SK-N-SH (cell line): ENCODE measurements around the gene MYB. TPM values are rescaled to one million over a fixed set of nuclear protein-coding genes. Genes with fewer than 3 reads are reported as not detected.

Experiments used
- CTCF ChIA-PET: fragments of 300-600, 350-600 bp; formaldehyde crosslinking; extraction: SDS; loops from one replicate; lab custom pipeline; 2021; lab: Yijun Ruan, JAX
- POLR2A ChIA-PET: fragments of 350-600 bp; sonication (Branson Sonifier 250); formaldehyde crosslinking; extraction: SDS; loops from one replicate; lab custom pipeline; 2020; ENCODE audit warnings: antibody characterized with exemption, inconsistent platforms; lab: Yijun Ruan, JAX
- DNase-seq: peaks from one replicate; pipeline ENCODE4 v3.0.0; 2012
- H2AFZ ChIP-seq: fragments of 200-600 bp; sonication (generic); 2 replicates; pipeline ENCODE4 v1.8.1; 2016; ENCODE audit warnings: antibody characterized with exemption, mild to moderate bottlenecking, low read depth
- H3F3A ChIP-seq: fragments of 200-600 bp; sonication (generic); replicated peaks from 2 replicates; pipeline ENCODE3; 2016; ENCODE audit warnings: antibody characterized with exemption, mild to moderate bottlenecking; ENCODE audit not compliant: insufficient read depth
- H3K27ac ChIP-seq, 2 experiments: fragments of 200-500 bp in 1 of 2; fragments of 200-600 bp in 1 of 2; sonication (Bioruptor generic) in 1 of 2; sonication (generic), shearing (Covaris generic) in 1 of 2; 2 replicates each; pipeline versions ENCODE4 v1.5.1 to v1.6.1; 2014 to 2016; ENCODE audit warnings: low read depth in 2 of 2, inconsistent platforms in 1 of 2, low read length in 1 of 2, mild to moderate bottlenecking in 1 of 2, mixed read lengths in 1 of 2
- H3K27me3 ChIP-seq: fragments of 200-600 bp; sonication (generic), shearing (Covaris generic); 2 replicates; pipeline ENCODE4 v1.6.1; 2016; ENCODE audit warnings: mixed run types; ENCODE audit not compliant: insufficient read depth
- H3K36me3 ChIP-seq, 2 experiments: fragments of 200-500 bp in 1 of 2; fragments of 200-600 bp in 1 of 2; sonication (Bioruptor generic) in 1 of 2; sonication (generic) in 1 of 2; replicated peaks in 1 of 2; 2 replicates each; pipeline versions ENCODE3 to v1.5.1; 2014 to 2016; ENCODE audit warnings: low read length in 1 of 2, mild to moderate bottlenecking in 1 of 2; ENCODE audit not compliant: insufficient read depth in 2 of 2, control insufficient read depth in 1 of 2
- H3K4me1 ChIP-seq, 2 experiments: fragments of 200-500 bp in 1 of 2; fragments of 200-600 bp in 1 of 2; sonication (Bioruptor generic) in 1 of 2; sonication (generic), shearing (Covaris generic) in 1 of 2; 2 replicates each; pipeline versions ENCODE4 v1.5.1 to v1.6.1; 2014 to 2016; ENCODE audit warnings: low read depth in 1 of 2, low read length in 1 of 2, mixed run types in 1 of 2; ENCODE audit not compliant: insufficient read depth in 2 of 2, control insufficient read depth in 1 of 2
- H3K4me2 ChIP-seq: fragments of 200-600 bp; sonication (generic), shearing (Covaris generic); 2 replicates; pipeline ENCODE4 v1.6.1; 2017; ENCODE audit warnings: mixed run types
- H3K4me3 ChIP-seq, 2 experiments: fragments of 200-500 bp in 1 of 2; fragments of 200-600 bp in 1 of 2; sonication (Bioruptor generic) in 1 of 2; sonication (generic), shearing (Covaris generic) in 1 of 2; 2 replicates each; pipeline versions ENCODE4 v1.5.1 to v1.8.1; 2014 to 2016; ENCODE audit warnings: low read depth in 2 of 2, inconsistent platforms in 1 of 2, low read length in 1 of 2, mild to moderate bottlenecking in 1 of 2, mixed read lengths in 1 of 2, moderate library complexity in 1 of 2
- H3K79me2 ChIP-seq: fragments of 200-600 bp; sonication (generic); 2 replicates; pipeline ENCODE4 v1.8.1; 2017; ENCODE audit warnings: mild to moderate bottlenecking; ENCODE audit not compliant: insufficient read depth
- H3K9ac ChIP-seq: fragments of 200-600 bp; sonication (generic); 2 replicates; pipeline ENCODE4 v1.6.1; 2017; ENCODE audit warnings: mixed run types
- H3K9me2 ChIP-seq: fragments of 200-600 bp; sonication (generic); 2 replicates; pipeline ENCODE4 v1.6.1; 2017; ENCODE audit warnings: mixed run types
- H3K9me3 ChIP-seq: fragments of 200-600 bp; sonication (generic); 2 replicates; pipeline ENCODE4 v1.6.1; 2017; ENCODE audit warnings: mixed run types, mild to moderate bottlenecking, moderate library complexity
- H4K20me1 ChIP-seq: fragments of 200-600 bp; sonication (generic); 2 replicates; pipeline ENCODE4 v1.6.1; 2017; ENCODE audit warnings: mild to moderate bottlenecking, mixed run types; ENCODE audit not compliant: insufficient read depth
- CHD2 ChIP-seq: fragments of 150-350 bp; IDR thresholded peaks from 2 replicates; pipeline ENCODE4 v1.6.1; 2018; ENCODE audit warnings: low read length; ENCODE audit not compliant: partially characterized antibody
- ELF1 ChIP-seq: IDR thresholded peaks from 2 replicates; pipeline ENCODE4 v1.4.0; 2012
- EP300 ChIP-seq, 2 experiments: IDR thresholded peaks; 2 replicates each; pipeline versions ENCODE4 v1.4.0 to v1.6.1; 2012; ENCODE audit warnings: borderline replicate concordance in 1 of 2, low read depth in 1 of 2, low read length in 1 of 2
- FOSL2 ChIP-seq: IDR thresholded peaks from 2 replicates; pipeline ENCODE4 v1.4.0; 2012; ENCODE audit warnings: low read depth, mild to moderate bottlenecking, moderate library complexity, borderline replicate concordance
- FOXJ3 ChIP-seq: sonication (generic); formaldehyde crosslinking; IDR thresholded peaks from 2 replicates; pipeline ENCODE4 v1.5.1; 2020; ENCODE audit warnings: mild to moderate bottlenecking, missing genetic modification reagents
- FOXM1 ChIP-seq: IDR thresholded peaks from 2 replicates; pipeline ENCODE4 v1.4.0; 2012; ENCODE audit warnings: low read depth, mild to moderate bottlenecking
- MEF2A ChIP-seq: IDR thresholded peaks from 2 replicates; pipeline ENCODE4 v1.4.0; 2012; ENCODE audit warnings: low read depth, borderline replicate concordance
- POLR2AphosphoS5 ChIP-seq: IDR thresholded peaks from 2 replicates; pipeline ENCODE4 v1.6.1; 2012; ENCODE audit warnings: low read depth, low read length
- RAD21 ChIP-seq: IDR thresholded peaks from 2 replicates; pipeline ENCODE4 v1.6.1; 2012; ENCODE audit warnings: mild to moderate bottlenecking, low read length
- RCOR1 ChIP-seq: fragments of 150-350 bp; IDR thresholded peaks from 2 replicates; pipeline ENCODE4 v1.6.1; 2017; ENCODE audit warnings: antibody characterized with exemption, low read length
- RXRA ChIP-seq: IDR thresholded peaks from 2 replicates; pipeline ENCODE4 v1.4.0; 2012; ENCODE audit warnings: low read depth, mild to moderate bottlenecking, borderline replicate concordance
- SMC3 ChIP-seq: IDR thresholded peaks from 2 replicates; pipeline ENCODE4 v1.6.1; 2012; ENCODE audit warnings: low read depth, low read length, improper control_type of control experiment
- TCF12 ChIP-seq: IDR thresholded peaks from 2 replicates; pipeline ENCODE4 v1.4.0; 2012
- TEAD4 ChIP-seq: IDR thresholded peaks from 2 replicates; pipeline ENCODE4 v1.4.0; 2012; ENCODE audit warnings: mild to moderate bottlenecking, borderline replicate concordance; ENCODE audit not compliant: insufficient read depth
- YY1 ChIP-seq: IDR thresholded peaks from 2 replicates; pipeline ENCODE4 v1.4.0; 2012; ENCODE audit warnings: low read depth, mild to moderate bottlenecking
- WGBS: methylation state at CpG from one replicate; pipeline ENCODE4 v1.1.6; 2017; ENCODE audit warnings: low lambda C conversion rate; 5-methylcytosine and 5-hydroxymethylcytosine counted together
- polyA plus RNA-seq, 3 experiments: library from polyadenylated mRNA; depleted of rRNA; stranded (reverse); fragments of >200 nt; gene quantifications; 2 replicates each; pipeline ENCODE4 v1.2.3, GENCODE V29; 2012
- TF ChIP-seq, protein P1 (sequence below): IDR thresholded peaks from 2 replicates; pipeline ENCODE4 v1.6.1; 2012; ENCODE audit warnings: mild to moderate bottlenecking, low read depth, low read length, moderate library complexity
- TF ChIP-seq, protein P2 (sequence below): IDR thresholded peaks from 2 replicates; pipeline ENCODE4 v1.4.0; 2012; ENCODE audit warnings: low read depth, borderline replicate concordance
- TF ChIP-seq, protein P3 (sequence below): fragments of 200-600 bp; sonication (generic); IDR thresholded peaks from 2 replicates; pipeline ENCODE4 v1.6.1; 2017; ENCODE audit warnings: antibody characterized with exemption, mild to moderate bottlenecking, moderate library complexity

The MYB gene
- polyA plus RNA-seq, 1 of the 3 experiments (the other 2 are of a cell fraction): 0.85 TPM

DNA sequence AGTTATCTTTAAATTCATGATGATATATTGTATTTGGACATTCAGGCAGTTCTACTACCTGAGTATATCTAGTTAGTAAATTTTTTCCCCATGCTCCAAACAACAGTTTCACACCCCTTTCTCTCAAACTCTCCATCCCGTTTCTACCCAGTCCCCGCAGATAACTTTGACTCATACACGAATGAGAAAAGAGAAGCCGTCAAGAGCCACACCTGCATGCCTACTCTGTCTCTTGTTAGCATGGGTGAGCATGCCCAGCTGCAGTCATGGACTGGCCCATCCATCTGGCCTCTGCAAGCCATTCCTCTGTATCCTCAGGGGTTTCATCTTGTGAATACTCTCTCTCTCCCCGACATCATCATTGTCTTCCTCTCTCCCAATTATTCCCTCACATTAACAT, 41.5 kb downstream of the MYB start:
- Histone ChIP-seq H3K27ac (no peak overlapping the region), H3K9me2 (no peaks in the 10 kb centered on the region), H3K27me3 (no peaks in the 10 kb centered on the region), H3K9ac (no peak overlapping the region), H3K79me2 (no peaks in the 10 kb centered on the region), H3K4me3 (no peak overlapping the region), H3F3A (no peaks in the 10 kb centered on the region), H4K20me1 (no peaks in the 10 kb centered on the region), H3K4me1 (no peaks in the 10 kb centered on the region; a peak in 1 of 4 replicates), H3K4me2 (no peak overlapping the region), H3K36me3 (no peaks in the 10 kb centered on the region), H2AFZ (no peak overlapping the region), H3K9me3 (no peaks in the 10 kb centered on the region)
- CTCF ChIA-PET: no interaction called here
- 86% methylated on average over 5 of the region's 5 CpGs for WGBS
- POLR2A ChIA-PET: no interaction called here
- no peak for TF ChIP-seq FOSL2
- DNase-seq: no peak

DNA sequence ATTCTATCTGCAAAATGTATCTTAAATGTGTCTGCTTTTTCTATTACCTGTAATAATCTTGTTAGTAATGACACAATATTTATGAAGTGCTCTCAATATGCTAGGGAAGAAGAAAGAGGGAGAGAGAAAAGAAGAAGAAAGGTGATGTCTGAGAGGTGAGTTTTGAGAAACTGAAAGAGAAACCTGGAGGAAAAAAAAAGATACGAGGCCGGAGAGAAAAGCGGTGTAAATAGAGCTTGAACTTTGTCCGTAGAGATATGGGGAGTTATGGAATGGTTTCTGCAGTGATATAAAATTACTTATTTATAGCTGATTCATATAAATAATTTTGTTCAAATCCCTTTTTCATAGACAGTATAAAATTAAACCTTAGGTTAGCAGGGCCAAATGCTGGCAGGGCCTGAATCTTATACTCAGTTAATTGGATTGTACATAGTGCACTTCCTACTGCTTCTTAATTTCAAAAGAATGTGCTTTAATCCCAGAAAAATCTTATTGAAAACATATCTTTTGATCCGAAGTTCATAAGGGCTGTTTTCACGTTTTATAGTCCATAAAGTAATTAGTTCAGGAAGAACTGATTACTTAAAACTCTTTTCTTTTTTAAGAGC, 43.0 kb downstream of the MYB start:
- TF ChIP-seq POLR2AphosphoS5 (no peak), FOXJ3 (no peak), RXRA (no peak), ELF1 (no peak), RCOR1 (no peak), TCF12 (no peak), EP300 (IDR thresholded peaks at IDR 0.05; ENCODE audit: borderline replicate concordance in 1 of 2, low read depth in 1 of 2, low read length in 1 of 2) (no peak), YY1 (no peak), SMC3 (no peak), RAD21 (no peak), FOXM1 (no peak), CHD2 (no peak), MEF2A (no peak), TEAD4 (no peak)
- TF ChIP-seq, protein P1, sequence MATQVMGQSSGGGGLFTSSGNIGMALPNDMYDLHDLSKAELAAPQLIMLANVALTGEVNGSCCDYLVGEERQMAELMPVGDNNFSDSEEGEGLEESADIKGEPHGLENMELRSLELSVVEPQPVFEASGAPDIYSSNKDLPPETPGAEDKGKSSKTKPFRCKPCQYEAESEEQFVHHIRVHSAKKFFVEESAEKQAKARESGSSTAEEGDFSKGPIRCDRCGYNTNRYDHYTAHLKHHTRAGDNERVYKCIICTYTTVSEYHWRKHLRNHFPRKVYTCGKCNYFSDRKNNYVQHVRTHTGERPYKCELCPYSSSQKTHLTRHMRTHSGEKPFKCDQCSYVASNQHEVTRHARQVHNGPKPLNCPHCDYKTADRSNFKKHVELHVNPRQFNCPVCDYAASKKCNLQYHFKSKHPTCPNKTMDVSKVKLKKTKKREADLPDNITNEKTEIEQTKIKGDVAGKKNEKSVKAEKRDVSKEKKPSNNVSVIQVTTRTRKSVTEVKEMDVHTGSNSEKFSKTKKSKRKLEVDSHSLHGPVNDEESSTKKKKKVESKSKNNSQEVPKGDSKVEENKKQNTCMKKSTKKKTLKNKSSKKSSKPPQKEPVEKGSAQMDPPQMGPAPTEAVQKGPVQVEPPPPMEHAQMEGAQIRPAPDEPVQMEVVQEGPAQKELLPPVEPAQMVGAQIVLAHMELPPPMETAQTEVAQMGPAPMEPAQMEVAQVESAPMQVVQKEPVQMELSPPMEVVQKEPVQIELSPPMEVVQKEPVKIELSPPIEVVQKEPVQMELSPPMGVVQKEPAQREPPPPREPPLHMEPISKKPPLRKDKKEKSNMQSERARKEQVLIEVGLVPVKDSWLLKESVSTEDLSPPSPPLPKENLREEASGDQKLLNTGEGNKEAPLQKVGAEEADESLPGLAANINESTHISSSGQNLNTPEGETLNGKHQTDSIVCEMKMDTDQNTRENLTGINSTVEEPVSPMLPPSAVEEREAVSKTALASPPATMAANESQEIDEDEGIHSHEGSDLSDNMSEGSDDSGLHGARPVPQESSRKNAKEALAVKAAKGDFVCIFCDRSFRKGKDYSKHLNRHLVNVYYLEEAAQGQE: no peak
- TF ChIP-seq, protein P2, sequence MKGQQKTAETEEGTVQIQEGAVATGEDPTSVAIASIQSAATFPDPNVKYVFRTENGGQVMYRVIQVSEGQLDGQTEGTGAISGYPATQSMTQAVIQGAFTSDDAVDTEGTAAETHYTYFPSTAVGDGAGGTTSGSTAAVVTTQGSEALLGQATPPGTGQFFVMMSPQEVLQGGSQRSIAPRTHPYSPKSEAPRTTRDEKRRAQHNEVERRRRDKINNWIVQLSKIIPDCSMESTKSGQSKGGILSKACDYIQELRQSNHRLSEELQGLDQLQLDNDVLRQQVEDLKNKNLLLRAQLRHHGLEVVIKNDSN: no peak
- TF ChIP-seq, protein P3, sequence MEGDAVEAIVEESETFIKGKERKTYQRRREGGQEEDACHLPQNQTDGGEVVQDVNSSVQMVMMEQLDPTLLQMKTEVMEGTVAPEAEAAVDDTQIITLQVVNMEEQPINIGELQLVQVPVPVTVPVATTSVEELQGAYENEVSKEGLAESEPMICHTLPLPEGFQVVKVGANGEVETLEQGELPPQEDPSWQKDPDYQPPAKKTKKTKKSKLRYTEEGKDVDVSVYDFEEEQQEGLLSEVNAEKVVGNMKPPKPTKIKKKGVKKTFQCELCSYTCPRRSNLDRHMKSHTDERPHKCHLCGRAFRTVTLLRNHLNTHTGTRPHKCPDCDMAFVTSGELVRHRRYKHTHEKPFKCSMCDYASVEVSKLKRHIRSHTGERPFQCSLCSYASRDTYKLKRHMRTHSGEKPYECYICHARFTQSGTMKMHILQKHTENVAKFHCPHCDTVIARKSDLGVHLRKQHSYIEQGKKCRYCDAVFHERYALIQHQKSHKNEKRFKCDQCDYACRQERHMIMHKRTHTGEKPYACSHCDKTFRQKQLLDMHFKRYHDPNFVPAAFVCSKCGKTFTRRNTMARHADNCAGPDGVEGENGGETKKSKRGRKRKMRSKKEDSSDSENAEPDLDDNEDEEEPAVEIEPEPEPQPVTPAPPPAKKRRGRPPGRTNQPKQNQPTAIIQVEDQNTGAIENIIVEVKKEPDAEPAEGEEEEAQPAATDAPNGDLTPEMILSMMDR: no peak
- H3K27me3 ChIP-seq: no peaks in the 10 kb centered on the region
- POLR2A ChIA-PET: no interaction called here

More for the DNA sequence above, 43.0 kb downstream of the MYB start:
- H2AFZ ChIP-seq: 0 out of 2 replicates have a peak overlapping the region, but pooled peaks have one; percentile 48
- H3K36me3 ChIP-seq: no peaks in the 10 kb centered on the region
- no peak overlapping the region for H3K9ac ChIP-seq
- WGBS: 78% methylated on average over 6 of the region's 6 CpGs
- H3K4me3 ChIP-seq: no peak overlapping the region
- CTCF ChIA-PET: no interaction called here
- no peaks in the 10 kb centered on the region for H3K9me2 ChIP-seq
- no peaks in the 10 kb centered on the region for H3K79me2 ChIP-seq
- no peak overlapping the region for H3K27ac ChIP-seq
- H4K20me1 ChIP-seq: no peaks in the 10 kb centered on the region
- no peak for DNase-seq
- no peak overlapping the region for H3K4me2 ChIP-seq
- no peaks in the 10 kb centered on the region for H3F3A ChIP-seq
- H3K4me1 ChIP-seq: no peaks in the 10 kb centered on the region; a peak in 1 of 4 replicates
- H3K9me3 ChIP-seq: no peaks in the 10 kb centered on the region
